Head of caudate nucleus (tissue), 42 donors: ENCODE measurements around the gene FKBP1A.
"Not testable (repeated sequence)": the region's sequence is repeated elsewhere in the genome, so short reads cannot be mapped to it uniquely, and the experiment has no call there.

Source experiments
- DNase-seq, 42 donors: peaks; one replicate each; pipeline versions ENCODE4 v3.0.0 to v3.0.0-alpha.2; 2020 to 2021; ENCODE audit warnings: mixed read lengths in 7 of 42
- intact Hi-C: fragments of 100-400 bp; cut with DNase I; formaldehyde crosslinking; loops from one replicate; pipeline ENCODE4 v1.15.0; 2022

Gene FKBP1A

DNA sequence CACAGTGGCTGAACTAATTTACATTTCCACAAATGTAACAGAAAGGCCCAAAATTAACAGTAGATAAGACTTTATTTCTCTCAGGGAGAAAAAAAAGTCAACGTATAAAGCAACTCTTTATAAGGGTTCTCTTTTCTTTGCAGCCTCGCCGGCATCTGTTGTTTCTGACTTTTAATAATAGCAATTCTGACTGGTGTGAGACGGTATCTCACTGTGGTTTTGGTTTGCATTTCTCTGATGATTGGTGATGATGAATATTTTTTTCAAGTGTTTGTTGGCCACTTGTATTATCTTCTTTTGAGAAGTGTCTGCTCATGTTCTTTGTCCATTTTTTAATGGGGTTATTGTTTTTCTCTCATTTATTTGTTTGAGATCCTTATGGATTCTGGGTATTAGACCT lies 27.2 kb upstream of the FKBP1A start:
- intact Hi-C loops = no loop called here
- DNase-seq = no peak

- intact Hi-C loops = no loop called here
- DNase-seq = peak in 1 of 42 donors; percentile 4
Measured at GRCh38 chr20:1418350-1418749, 25.5 kb upstream of the FKBP1A start.

GRCh38 chr20:1417790-1418189 lies 24.9 kb upstream of the FKBP1A start:
- intact Hi-C loops = no loop called here
- no peak for DNase-seq

DNA sequence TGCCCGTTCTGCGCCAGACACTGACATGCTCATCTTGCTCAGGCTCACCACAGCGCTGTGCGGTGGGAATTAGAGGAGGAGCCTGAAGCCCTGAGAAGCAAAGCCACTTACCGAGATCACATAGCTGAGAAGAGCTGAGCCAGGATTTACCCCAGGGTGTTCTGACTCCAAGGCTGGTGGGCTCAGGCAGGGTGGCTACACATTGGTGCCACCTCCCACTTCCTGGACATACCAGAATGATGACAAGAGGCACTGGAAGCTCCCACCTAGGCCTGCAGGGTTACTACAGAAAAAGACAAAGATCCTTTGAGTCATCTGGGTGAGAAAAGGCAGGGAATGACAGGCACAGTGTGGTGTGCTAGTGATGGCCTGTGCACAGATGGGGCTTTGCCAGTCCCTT lies 24.4 kb upstream of the FKBP1A start:
- intact Hi-C loops = no loop called here
- peak in 1 of 42 donors; percentile 17 for DNase-seq

GRCh38 chr20:1415667-1416468 lies 23.0 kb upstream of the FKBP1A start:
- intact Hi-C loops = no loop called here
- peak in 1 of 42 donors; percentile 18 for DNase-seq

GRCh38 chr20:1414982-1415381 lies 22.1 kb upstream of the FKBP1A start:
- intact Hi-C loops = no loop called here

DNA sequence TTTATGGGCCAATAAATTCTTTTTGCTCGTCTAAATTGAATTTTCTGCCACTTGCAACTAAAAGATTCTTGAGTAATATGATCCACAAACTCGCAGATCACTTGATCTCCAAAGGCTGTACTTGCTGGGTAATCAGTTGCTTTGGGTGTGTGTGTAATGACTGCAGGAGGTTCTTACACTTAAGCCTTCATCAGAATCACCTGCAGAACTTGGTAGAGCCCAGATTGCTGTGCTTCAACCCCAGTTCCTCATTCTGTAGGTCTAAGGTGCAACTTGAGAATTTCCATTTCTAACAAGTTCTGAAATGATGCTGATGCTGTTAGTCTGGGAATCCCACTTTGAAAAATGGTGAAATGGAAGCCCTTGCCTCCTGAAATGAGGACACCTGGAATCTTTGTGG lies 12.9 kb upstream of the FKBP1A start:
- peak in 1 of 42 donors; percentile 3 for DNase-seq

More at GRCh38 chr20:1414982-1415381, 22.1 kb upstream of the FKBP1A start:
- DNase-seq = peak in 1 of 42 donors; percentile 4

GRCh38 chr20:1403624-1404023 lies 10.8 kb upstream of the FKBP1A start:
- DNase-seq = peak in 1 of 42 donors; percentile 9
- intact Hi-C loops = no loop called here

More for the DNA sequence above, 12.9 kb upstream of the FKBP1A start:
- intact Hi-C loops = no loop called here

DNA sequence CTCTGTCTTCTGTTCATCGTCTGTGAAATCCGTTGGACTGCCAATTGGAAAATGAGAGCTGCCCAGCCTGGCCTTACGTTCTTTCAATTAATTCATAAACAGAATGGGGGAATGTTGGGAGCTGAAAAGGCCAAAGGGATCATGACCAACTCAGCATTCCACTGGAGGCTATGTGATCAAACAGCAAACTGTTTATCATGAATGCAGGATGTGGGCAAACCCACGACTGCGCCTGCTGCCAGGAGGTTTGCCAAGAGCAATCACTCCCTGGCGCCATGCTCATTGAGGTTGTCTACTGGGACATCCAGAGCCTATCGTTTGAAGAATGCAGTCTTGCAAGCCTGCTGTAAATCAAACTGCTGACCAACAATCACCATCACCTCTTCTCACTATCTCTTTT lies 9.3 kb upstream of the FKBP1A start:
- peak in 1 of 42 donors; percentile 6 for DNase-seq
- intact Hi-C loops = no loop called here

DNA sequence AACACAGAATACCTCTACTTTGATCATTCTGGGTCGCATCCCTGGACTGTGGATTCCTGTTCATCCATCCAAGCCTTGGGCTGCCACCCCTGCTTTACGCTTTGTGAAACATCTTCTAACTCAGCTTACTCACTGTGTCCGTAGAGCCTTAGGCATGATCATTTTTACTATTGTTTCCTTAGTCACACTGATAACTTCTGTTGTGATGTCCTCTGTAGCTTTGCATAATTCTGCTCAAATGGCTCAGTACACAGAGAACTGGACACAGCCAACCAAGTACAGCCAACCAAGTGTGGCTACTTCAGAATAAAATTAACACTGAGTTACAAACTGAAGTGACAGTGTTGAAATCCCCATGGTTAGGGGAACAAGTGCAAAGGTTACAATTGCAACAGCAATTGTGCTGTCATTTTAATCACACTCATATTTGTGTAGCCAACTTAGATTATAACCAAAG lies 8.6 kb upstream of the FKBP1A start:
- intact Hi-C loops = no loop called here
- DNase-seq = peak in 1 of 42 donors; percentile 19

DNA sequence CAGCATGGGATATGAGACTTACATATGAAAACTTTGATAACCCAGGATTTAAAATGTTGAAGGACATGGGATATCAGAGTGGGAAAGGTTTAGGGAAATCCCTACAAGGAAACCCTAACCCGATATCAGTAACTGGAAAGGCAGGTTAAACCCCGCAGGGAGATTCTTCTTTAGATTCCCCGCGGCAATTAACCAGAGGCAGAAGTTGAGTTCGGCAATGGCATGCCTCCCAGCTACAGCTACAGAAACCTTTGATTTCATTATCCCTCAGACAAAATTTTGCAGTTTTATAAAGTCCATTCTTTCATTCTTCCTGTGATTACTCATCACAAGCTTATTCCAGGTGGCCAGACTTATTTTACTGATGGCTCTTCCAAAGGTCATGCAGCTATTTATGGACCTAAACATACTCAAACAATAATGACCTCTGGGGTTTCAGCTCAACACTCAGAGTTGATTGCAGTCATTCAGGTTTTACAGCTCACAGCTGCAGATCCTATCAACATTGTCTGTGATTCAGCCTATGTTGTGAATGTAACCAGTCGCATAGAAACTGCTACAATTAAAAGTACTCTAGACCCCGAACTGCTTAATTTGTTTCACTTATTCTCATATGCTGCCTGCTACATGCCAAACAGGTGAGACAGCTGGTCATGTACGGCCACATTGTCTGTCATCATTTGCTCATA lies 7.0 kb upstream of the FKBP1A start:
- intact Hi-C loops = not testable (repeated sequence)
- peak in 1 of 42 donors; percentile 10 for DNase-seq

GRCh38 chr20:1398185-1398584 lies 5.3 kb upstream of the FKBP1A start:
- intact Hi-C loops = not testable (repeated sequence)
- peak in 1 of 42 donors; percentile 8 for DNase-seq

- intact Hi-C loops = no loop called here
- DNase-seq = peak in 3 of 42 donors; percentile 22 to 62 (median 32)
Measured at GRCh38 chr20:1397710-1398109, 4.9 kb upstream of the FKBP1A start.

DNA sequence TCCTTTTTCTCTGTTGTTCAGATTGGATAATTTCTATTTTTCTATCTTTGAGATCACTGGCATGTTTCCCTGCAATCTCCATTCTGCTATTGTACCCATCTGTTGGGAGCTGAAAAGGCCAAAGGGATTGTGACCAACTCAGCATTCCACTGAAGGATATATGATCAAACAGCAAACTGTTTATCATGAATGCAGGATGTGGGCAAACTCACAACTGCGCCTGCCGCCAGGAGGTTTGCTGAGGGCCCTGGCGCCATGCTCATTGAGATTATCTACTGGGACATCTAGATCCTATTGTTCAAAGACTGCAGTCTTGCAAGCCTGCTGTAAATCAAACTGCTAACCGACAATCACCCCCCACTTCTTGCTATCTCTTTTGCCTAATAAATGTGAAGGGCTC lies 3.8 kb upstream of the FKBP1A start:
- intact Hi-C loops = no loop called here

GRCh38 chr20:1396264-1396663 lies 3.4 kb upstream of the FKBP1A start:
- intact Hi-C loops = no loop called here
- DNase-seq = no peak

More for the DNA sequence above, 3.8 kb upstream of the FKBP1A start:
- DNase-seq = peak in 1 of 42 donors; percentile 12

DNA sequence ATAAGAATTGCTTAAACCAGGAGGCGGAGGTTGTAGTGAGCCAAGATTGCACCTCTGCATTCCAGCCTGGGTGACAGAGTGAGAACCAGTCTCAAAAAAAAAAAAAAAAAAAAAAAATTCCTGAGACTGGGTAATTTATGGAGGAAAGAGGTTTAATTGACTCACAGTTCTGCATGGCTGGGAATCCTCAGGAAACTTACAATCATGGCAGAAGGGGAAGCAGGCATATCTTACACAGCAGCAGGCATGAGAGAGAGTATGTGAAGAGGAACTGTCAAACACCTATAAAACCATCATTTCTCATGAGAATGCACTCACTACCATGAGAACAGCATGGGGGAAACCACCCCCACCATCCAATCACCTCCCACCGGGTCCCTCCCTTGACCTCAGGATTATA lies 1.8 kb upstream of the FKBP1A start:
- intact Hi-C loops = loop anchor here (5.0 kb wide), 1 partner anchor 67 kb away; the partner anchor contains the start of gene SDCBP2
- DNase-seq = peak in 1 of 42 donors; percentile 10

DNA sequence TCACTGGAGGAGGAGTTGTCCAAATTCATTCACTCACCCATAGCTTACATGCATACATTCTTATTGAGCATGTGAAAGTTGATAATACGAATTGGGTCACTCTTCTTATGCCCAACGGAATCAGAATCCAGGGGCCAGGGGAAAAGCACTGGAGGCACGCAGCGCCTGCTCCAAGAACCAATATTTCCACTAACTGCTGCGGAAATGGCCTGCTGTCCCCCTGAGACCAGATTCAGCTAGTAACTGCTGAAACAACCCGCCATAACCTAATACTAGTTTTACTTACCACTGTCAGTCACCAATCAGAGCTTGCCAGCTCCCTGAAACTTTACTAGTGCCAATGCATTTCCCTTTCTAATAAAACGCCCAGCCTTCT lies 641 bp upstream of the FKBP1A start:
- DNase-seq = peak in 1 of 42 donors; percentile 19
- intact Hi-C loops = loop anchor here (5.0 kb wide), 1 partner anchor 66 kb away; the partner anchor contains the start of gene SDCBP2

DNA sequence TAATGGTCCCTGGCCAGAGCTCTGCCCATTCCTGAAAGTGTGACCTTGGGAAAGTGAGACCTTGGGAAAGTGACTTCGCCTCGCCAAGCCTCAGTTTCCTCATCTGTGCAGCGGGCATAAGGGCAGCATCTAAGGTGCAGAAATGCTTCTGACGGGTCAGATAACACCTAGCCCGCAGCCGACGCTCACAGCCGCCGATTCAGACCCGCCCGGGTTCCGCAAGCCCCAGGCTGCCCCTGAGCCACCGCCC lies 486 bp downstream of the FKBP1A start:
- intact Hi-C loops = loop anchor here (5.0 kb wide), 1 partner anchor 65 kb away; the partner anchor contains the start of gene SDCBP2
- no peak for DNase-seq

DNA sequence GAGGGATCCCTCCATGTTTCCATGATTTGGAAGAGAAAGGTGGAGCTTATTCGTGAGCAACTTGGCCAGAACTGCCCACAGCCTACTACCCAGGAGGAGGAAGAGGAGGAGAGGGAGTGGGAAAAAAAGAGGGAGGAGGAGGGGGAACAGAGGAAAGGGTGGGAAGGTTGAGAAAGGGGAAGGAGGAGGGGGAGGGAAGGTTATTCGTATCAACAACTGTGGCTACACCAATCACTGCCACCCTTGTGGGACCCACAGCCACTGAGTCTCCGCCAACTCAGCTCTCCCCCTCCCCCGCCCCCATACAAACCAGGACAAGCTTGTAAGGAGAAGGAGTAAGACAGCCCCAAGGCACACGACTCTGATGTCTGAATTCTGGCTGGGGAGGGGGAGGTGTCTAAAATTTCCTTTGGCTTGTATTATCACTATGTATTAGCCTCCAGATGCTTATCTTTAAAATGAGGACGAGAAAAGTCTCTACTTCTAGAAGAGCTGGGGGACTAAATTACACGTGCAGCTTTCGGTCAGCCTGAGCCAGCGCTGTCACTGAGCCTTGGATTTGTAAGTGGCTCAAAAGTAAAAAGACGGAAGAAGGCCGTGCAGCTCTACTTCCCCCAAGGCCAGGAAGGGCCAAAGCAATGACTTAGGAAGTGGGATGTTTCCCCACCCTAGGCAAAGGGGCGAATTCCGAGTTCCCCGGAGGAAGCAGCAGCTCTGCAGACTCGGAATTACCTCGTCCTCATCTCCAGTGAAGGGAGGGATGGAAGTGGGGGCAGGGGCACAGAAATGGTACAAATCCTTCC lies 1.0 kb downstream of the FKBP1A start:
- peak in 5 of 42 donors; percentile 9 to 53 (median 38) for DNase-seq
- intact Hi-C loops = loop anchor here (5.0 kb wide), 1 partner anchor 65 kb away; the partner anchor contains the start of gene SDCBP2
